Liver (tissue), 9 donors: Measurements from ENCODE around the gene ASH1L. TPM values are rescaled to one million over a fixed set of nuclear protein-coding genes. Genes with fewer than 3 reads are reported as not detected.

Source experiments
- DNase-seq: peaks from one replicate; pipeline ENCODE4 v3.0.0-alpha.2; 2017; ENCODE audit warnings: low spot score
- H3K27ac ChIP-seq, 2 donors: one replicate each; pipeline ENCODE4 v1.7.0; 2013; ENCODE audit warnings: inconsistent platforms in 2 of 2, low read length in 2 of 2, control low read depth in 1 of 2, low read depth in 1 of 2, mild to moderate bottlenecking in 1 of 2
- H3K27me3 ChIP-seq, 4 donors: one replicate each; pipeline versions ENCODE4 v1.6.1 to v1.7.0; 2013; ENCODE audit warnings: low read length in 3 of 4, inconsistent platforms in 1 of 4, mild to moderate bottlenecking in 1 of 4, moderate library complexity in 1 of 4; ENCODE audit not compliant: control insufficient read depth in 4 of 4, insufficient read depth in 4 of 4
- H3K36me3 ChIP-seq, 4 donors: one replicate each; pipeline versions ENCODE4 v1.6.1 to v1.7.0; 2013; ENCODE audit warnings: low read length in 3 of 4, mild to moderate bottlenecking in 3 of 4, low read depth in 1 of 4, moderate library complexity in 1 of 4; ENCODE audit not compliant: control insufficient read depth in 4 of 4, insufficient read depth in 3 of 4
- H3K4me1 ChIP-seq, 4 donors: one replicate each; pipeline versions ENCODE4 v1.6.1 to v1.7.0; 2013; ENCODE audit warnings: low read length in 3 of 4, mild to moderate bottlenecking in 3 of 4, moderate library complexity in 1 of 4; ENCODE audit not compliant: control insufficient read depth in 4 of 4, insufficient read depth in 4 of 4
- H3K4me3 ChIP-seq, 3 donors: one replicate each; pipeline versions ENCODE4 v1.6.1 to v1.7.0; 2013; ENCODE audit warnings: low read length in 3 of 3, control low read depth in 1 of 3, low read depth in 1 of 3, mild to moderate bottlenecking in 1 of 3
- H3K9ac ChIP-seq, 2 donors: one replicate each; pipeline ENCODE4 v1.7.0; 2013; ENCODE audit warnings: low read length in 2 of 2, mild to moderate bottlenecking in 2 of 2, moderate library complexity in 2 of 2, control low read depth in 1 of 2, low read depth in 1 of 2
- H3K9me3 ChIP-seq, 4 donors: one replicate each; pipeline versions ENCODE4 v1.6.1 to v1.7.0; 2013; ENCODE audit warnings: low read length in 3 of 4; ENCODE audit not compliant: control insufficient read depth in 4 of 4
- ATF3 ChIP-seq: IDR thresholded peaks from 2 replicates; pipeline ENCODE4 v1.6.1; 2016; ENCODE audit warnings: antibody characterized with exemption
- CTCF ChIP-seq: fragments of 150-350 bp; IDR thresholded peaks from 2 replicates; pipeline ENCODE4 v1.5.1; 2017; ENCODE audit warnings: improper control_type of control experiment, low read depth, low read length; ENCODE audit not compliant: missing input control
- EGR1 ChIP-seq, 2 donors: IDR thresholded peaks; 2 replicates each; pipeline ENCODE4 v1.6.1; 2016 to 2018; ENCODE audit warnings: antibody characterized with exemption in 2 of 2, low read depth in 2 of 2
- FOXA2 ChIP-seq: IDR thresholded peaks from 2 replicates; pipeline ENCODE4 v1.6.1; 2016; ENCODE audit warnings: antibody characterized with exemption
- GABPA ChIP-seq, 2 donors: IDR thresholded peaks in 1 of 2; conservative IDR thresholded peaks in 1 of 2; 2 replicates each; pipeline ENCODE4 v1.6.1; 2016; ENCODE audit warnings: antibody characterized with exemption in 2 of 2, mild to moderate bottlenecking in 1 of 2, moderate library complexity in 1 of 2
- HNF4A ChIP-seq, 2 donors: conservative IDR thresholded peaks; 2 replicates each; pipeline ENCODE4 v1.6.1; 2016; ENCODE audit warnings: antibody characterized with exemption in 2 of 2, mild to moderate bottlenecking in 2 of 2
- HNF4G ChIP-seq: IDR thresholded peaks from 2 replicates; pipeline ENCODE4 v1.6.1; 2016; ENCODE audit warnings: antibody characterized with exemption
- JUND ChIP-seq, 2 donors: IDR thresholded peaks; 2 replicates each; pipeline ENCODE4 v1.6.1; 2016; ENCODE audit warnings: antibody characterized with exemption in 2 of 2
- MAX ChIP-seq: IDR thresholded peaks from 2 replicates; pipeline ENCODE4 v1.6.1; 2016; ENCODE audit warnings: antibody characterized with exemption
- RAD21 ChIP-seq, 2 donors: IDR thresholded peaks; 2 replicates each; pipeline ENCODE4 v1.6.1; 2016; ENCODE audit warnings: antibody characterized with exemption in 2 of 2, mild to moderate bottlenecking in 2 of 2
- RXRA ChIP-seq, 2 donors: IDR thresholded peaks; 2 replicates each; pipeline ENCODE4 v1.6.1; 2017 to 2018; ENCODE audit warnings: antibody characterized with exemption in 2 of 2, mild to moderate bottlenecking in 1 of 2
- SP1 ChIP-seq: IDR thresholded peaks from 2 replicates; pipeline ENCODE4 v1.6.1; 2018; ENCODE audit warnings: antibody characterized with exemption, mild to moderate bottlenecking
- TAF1 ChIP-seq: conservative IDR thresholded peaks from 2 replicates; pipeline ENCODE4 v1.6.1; 2016; ENCODE audit warnings: antibody characterized with exemption, mild to moderate bottlenecking
- YY1 ChIP-seq: IDR thresholded peaks from 2 replicates; pipeline ENCODE4 v1.6.1; 2016; ENCODE audit warnings: antibody characterized with exemption, mild to moderate bottlenecking
- ZBTB33 ChIP-seq: IDR thresholded peaks from 2 replicates; pipeline ENCODE4 v1.6.1; 2016; ENCODE audit warnings: antibody characterized with exemption
- WGBS: extraction: QIAGEN DNeasy Blood & Tissue Kit; methylation state at CpG from one replicate; pipeline ENCODE4 v1.1.7; 2013; 5-methylcytosine and 5-hydroxymethylcytosine counted together
- polyA plus RNA-seq, 2 donors: library from polyadenylated mRNA; stranded (reverse) in 1 of 2; unstranded in 1 of 2; fragments of 200-250 nt in 1 of 2; fragments of >200 nt in 1 of 2; fragmentation: Nextera tagmentation in 1 of 2; extraction: Ambion mirVana in 1 of 2; gene quantifications; one replicate each; pipeline versions ENCODE4 v1.2.1 to v1.2.3, GENCODE V29; 2013 to 2015
- total RNA-seq, 2 donors: library from RNA; depleted of rRNA; stranded (reverse); fragments of >200 nt; gene quantifications; one replicate each; pipeline ENCODE4 v1.2.3, GENCODE V29; 2014
- TF ChIP-seq, protein P1 (sequence below): IDR thresholded peaks from 2 replicates; pipeline ENCODE4 v1.6.1; 2016; ENCODE audit warnings: antibody characterized with exemption, mild to moderate bottlenecking
- donor health status: healthy.
- donor health status: healthy.
- donor health status: healthy.
- donor health status: healthy.
- donor health status: healthy.

The ASH1L gene
- total and polyA plus RNA-seq, 4 donors = 3.9 to 30.3 (median 13.9) TPM

GRCh38 chr1:155454096-155454495, 108.5 kb downstream of the ASH1L start (continued):
- TF ChIP-seq GABPA (IDR thresholded peaks at IDR 0.05 in 1 of 2, conservative IDR thresholded peaks at IDR 0.05 in 1 of 2) (no peak), HNF4G (no peak), RAD21 (IDR thresholded peaks at IDR 0.05) (no peak), MAX (no peak), ATF3 (no peak), HNF4A (conservative IDR thresholded peaks at IDR 0.05) (no peak), EGR1 (IDR thresholded peaks at IDR 0.05; ENCODE audit: low read depth in 2 of 2) (no peak), SP1 (no peak)

DNA sequence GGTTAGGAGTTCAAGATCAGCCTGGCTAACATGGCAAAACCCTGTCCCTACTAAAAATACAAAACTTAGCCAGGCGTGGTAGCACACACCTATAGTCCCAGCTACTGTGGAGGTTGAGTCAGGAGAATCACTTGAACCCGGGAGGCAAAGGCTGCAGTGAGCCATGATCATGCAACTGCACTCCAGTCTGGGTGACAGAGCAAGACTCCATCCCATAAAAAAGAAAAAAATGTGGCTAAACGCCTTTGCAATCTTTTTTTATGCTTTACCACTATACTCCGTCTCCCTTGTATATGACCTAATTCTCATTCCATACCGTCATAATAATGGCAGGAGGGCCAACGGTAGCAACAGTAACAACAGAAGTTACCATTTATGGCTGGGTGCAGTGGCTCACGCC, 109.5 kb downstream of the ASH1L start:
- TF ChIP-seq, protein P1, sequence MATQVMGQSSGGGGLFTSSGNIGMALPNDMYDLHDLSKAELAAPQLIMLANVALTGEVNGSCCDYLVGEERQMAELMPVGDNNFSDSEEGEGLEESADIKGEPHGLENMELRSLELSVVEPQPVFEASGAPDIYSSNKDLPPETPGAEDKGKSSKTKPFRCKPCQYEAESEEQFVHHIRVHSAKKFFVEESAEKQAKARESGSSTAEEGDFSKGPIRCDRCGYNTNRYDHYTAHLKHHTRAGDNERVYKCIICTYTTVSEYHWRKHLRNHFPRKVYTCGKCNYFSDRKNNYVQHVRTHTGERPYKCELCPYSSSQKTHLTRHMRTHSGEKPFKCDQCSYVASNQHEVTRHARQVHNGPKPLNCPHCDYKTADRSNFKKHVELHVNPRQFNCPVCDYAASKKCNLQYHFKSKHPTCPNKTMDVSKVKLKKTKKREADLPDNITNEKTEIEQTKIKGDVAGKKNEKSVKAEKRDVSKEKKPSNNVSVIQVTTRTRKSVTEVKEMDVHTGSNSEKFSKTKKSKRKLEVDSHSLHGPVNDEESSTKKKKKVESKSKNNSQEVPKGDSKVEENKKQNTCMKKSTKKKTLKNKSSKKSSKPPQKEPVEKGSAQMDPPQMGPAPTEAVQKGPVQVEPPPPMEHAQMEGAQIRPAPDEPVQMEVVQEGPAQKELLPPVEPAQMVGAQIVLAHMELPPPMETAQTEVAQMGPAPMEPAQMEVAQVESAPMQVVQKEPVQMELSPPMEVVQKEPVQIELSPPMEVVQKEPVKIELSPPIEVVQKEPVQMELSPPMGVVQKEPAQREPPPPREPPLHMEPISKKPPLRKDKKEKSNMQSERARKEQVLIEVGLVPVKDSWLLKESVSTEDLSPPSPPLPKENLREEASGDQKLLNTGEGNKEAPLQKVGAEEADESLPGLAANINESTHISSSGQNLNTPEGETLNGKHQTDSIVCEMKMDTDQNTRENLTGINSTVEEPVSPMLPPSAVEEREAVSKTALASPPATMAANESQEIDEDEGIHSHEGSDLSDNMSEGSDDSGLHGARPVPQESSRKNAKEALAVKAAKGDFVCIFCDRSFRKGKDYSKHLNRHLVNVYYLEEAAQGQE = no peak
- TF ChIP-seq JUND (IDR thresholded peaks at IDR 0.05) = no peak
- no peak for TF ChIP-seq RXRA (IDR thresholded peaks at IDR 0.05)
- no peak for TF ChIP-seq EGR1 (IDR thresholded peaks at IDR 0.05; ENCODE audit: low read depth in 2 of 2)
- no peak for TF ChIP-seq ATF3
- no peak for TF ChIP-seq ZBTB33
- TF ChIP-seq YY1 = no peak
- TF ChIP-seq HNF4A (conservative IDR thresholded peaks at IDR 0.05) = no peak
- TF ChIP-seq SP1 = no peak
- TF ChIP-seq TAF1 = no peak
- no peak for TF ChIP-seq RAD21 (IDR thresholded peaks at IDR 0.05)
- no peak for TF ChIP-seq CTCF
- TF ChIP-seq FOXA2 = no peak
- Histone ChIP-seq H3K4me1 (no peaks in the 10 kb centered on the region), H3K36me3 (peaks cover 0 to 16% (median 9%) of the 10 kb centered on the region in 4 donors), H3K27me3 (no peaks in the 10 kb centered on the region), H3K27ac (no peak overlapping the region), H3K9ac (no peak overlapping the region), H3K9me3 (no peaks in the 10 kb centered on the region), H3K4me3 (no peak overlapping the region)
- 98% methylated on average over 7 of the region's 7 CpGs for WGBS
- no peak for DNase-seq
